Amniotic epithelial cell (primary cell): ENCODE results near the gene EIF2S3.
"Not testable (repeated sequence)": the region's sequence is repeated elsewhere in the genome, so short reads cannot be mapped to it uniquely, and the experiment has no call there.

Experiments
- DNase-seq: peaks from one replicate; pipeline ENCODE4 v3.0.0-alpha.2; 2010; ENCODE audit warnings: low read depth

The EIF2S3 gene

DNA sequence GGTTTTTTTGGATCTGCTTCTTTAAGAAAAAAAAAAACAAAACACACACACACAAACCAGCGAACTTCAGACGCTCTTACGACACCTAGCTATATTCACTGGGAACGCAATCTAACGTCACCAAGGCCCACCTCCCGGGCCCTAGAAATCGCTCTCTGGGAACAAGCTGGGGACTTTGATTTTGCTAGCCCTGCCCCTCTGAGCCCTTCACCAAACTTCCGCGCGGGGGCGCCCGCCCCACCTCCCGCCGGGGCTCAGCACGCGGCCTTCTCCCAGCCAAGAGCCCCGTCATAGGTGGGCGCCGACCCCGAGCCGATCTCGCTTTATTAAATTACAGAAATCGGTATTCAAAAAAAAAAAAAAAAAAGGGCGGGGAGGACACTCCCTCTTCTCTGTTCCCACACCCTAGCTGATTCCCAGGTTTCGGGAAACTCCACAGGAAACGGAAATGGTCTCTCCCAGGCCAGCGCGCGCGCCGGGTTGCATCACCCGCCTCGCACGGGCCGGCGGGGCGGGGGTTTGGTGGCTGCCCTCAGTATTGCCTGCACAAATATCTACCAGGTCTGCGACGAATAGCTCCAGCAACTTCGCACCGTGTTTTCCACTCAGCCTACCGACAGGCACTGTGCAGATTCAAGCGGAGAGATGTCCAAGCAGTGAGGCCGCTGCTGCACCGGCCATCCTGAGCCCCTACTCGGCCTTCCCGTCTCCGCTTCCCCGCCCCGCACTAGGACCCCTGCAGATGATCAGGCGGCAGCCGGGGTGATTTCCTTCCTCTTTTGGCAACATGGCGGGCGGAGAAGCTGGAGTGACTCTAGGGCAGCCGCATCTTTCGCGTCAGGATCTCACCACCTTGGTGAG, at the start of gene EIF2S3:
EIF2S3 (plus strand) TSS at position 775 of the 861 bp plus-strand sequence; CDS start at position 788, 13 bp downstream.
- DNase-seq: peak; percentile 95

DNA sequence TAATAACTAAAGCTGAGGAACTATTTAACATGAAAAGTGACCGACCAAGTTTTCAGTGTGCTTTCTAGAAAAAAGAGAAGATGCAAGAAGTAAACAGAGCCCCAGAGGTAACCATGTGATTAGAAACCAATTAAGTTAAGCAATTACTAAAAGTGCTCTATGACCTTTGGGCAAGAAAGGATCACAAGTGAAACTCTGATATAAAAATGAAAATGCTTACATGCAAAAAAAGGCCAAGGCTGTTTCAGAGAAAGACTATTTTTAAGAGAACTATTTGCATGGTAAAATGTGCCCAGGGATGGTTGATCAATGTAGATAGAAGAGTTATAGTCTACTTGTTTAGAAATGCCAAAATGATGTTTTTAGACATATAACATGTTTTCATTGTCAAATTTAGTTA, 49.7 kb upstream of the EIF2S3 start:
- no peak for DNase-seq

DNA sequence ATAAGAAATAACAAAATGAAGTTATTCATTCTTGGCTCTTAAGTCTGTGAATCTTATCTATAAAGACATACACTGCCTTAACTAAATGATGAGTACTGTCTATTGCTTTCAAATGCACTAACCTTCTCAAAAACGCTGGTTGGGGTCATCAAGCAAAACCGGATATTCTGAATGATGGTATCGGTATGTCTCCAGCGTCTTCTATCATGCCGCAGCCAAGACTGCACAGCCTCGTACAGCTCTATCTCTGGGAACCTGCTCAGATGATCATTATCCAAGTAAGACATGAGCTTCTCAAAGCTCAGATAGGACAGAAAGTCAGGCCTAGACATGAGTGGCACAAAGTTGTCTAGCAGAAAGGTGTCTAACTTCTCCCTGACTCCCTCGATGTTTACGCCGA, 48.9 kb upstream of the EIF2S3 start:
- DNase-seq: no peak

DNA sequence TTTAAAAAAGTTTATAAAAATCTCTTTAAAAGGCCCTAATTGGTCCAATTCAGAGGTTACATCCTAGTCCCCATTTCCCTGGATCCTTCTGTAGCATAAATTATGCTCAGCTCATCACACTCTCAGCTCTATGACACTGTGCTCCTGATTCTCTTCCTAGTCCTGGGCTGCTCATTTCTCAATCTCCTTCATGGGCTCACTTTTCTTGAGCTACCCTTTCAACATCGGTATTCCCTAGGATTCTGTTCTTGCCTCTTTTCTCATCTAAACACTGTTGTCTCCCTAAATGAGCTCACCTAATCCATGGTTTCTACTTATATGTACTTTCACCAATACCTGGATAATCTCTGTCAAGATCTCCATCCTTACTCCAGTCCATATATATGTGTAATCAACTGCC, 42.5 kb upstream of the EIF2S3 start:
- DNase-seq: no peak

DNA sequence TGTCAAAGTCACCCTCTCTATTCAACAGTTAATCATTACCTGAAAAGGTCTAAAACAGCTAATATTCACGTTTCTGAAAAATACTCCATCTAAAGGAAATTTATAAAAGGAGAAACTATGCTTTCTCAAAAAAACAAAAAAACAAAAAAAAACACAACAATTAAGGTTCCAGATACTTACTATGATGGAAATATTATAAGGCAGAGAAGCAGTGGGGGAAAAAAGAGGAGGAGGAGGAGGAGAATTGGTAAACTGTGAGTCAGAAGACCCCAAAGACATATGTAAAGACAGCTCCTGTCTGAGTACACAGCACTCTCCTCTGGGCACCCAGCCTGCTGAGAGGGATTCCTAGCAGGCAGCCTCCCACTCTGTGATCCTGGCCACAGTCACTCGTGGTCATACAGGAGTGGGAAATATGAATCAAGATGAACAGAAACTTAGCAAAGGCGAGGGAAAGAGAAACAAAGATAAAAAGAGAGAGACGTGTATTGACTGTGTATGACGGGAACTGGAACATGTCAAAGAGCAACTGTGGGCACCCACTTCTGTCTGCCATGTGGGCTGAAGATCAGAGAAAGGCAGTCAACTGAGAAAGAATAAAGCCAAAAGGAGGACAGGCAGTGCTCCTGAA, 40.3 kb upstream of the EIF2S3 start:
- DNase-seq: peak; percentile 17

DNA sequence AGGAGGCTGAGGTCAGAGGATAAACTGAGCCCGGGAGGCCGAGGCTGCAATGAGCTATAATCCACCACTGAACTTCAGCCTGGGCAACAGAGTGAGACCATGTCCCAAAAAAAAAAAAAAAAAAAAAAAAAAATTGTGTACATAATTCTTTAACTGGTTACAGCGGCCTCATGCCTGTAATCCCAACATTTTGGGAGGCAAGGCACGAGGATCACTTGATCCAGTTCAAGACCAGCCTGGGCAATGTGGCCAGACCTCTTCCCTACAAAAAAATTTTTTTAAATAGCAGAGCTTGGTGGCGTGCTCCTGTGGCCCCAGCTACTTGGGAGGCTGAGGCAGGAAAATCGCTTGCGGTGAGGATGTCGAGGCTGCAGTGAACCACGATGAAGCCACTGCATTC, 37.1 kb upstream of the EIF2S3 start:
- no peak for DNase-seq

DNA sequence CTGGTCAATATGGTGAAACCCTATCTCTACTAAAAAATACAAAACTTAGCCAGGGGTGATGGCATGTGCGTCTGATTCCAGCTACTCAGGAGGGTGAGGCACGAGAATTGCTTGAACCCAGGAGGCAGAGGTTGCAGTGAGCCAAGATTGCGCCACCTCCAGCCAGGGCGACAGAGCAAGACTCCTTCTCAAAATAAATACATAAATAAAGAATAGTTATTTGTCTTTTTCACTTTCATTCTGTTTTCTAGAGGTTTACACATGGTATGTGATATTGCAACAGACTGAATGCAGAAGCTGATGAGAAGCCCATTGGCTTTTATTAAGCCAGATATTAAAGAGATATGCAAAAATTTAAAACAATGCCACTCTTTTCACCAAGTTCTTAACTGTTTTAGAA, 35.9 kb upstream of the EIF2S3 start:
- peak; percentile 22 for DNase-seq

DNA sequence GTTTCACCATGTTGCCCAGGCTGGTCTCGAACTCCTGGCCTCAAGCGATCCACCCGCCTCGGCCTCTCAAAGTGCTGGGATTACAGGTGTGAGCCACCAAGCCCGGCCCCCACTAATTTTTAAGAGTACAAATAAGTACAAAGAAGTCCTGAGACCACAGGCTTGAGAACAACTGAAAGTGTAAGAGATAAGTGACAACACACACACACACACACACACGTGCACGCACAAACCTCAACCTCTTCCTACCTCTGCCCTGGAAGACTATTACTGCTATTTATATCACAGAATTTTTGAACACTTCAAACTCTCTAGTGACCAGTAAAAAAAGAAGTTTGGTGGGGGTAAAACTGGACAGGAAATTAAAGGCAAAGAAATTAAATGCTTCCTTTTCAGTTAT, 35.3 kb upstream of the EIF2S3 start:
- no peak for DNase-seq

DNA sequence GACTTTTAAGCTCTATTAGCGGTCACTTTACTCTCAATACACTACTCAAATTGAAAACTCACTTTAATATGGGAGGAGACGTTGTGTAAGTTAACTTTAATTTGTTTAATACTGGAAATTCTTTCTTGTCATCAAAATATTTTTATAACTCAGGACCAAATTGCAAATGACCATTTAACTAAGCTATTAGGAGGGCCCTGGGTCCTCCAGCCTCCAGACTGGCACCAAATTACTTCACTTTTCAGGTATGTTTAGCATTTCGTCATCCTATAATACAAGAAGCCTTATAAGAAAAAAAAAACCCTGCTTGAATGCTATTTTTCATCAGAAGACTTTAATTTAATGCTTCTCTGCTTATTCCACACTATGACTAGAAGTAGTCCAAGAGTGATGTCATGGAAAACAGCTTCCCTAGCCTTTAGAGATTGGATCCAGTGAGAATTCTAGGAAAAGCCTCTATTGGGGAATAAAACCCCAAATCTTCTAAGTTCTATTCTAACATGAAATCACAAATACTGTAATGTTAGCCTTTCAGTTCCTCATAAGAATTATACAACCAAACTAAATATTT, 34.4 kb upstream of the EIF2S3 start:
- peak; percentile 40 for DNase-seq

DNA sequence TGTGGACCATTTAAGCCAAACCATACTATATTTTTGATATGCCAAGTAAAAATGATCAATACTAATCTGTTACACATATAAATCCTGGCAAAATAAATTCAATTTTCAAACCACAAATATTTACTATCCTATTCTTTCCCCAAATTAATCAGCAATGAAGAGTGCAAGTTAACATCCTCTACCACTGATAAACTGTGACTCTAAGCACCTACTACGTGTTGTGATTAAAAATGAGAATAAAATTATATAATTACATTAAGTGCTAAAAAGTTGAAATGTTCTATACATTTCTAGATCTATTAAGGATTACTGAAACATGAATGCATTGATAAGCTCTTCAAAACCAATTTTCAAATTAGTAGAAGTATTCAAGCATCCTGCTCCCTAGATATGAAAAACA, 31.2 kb upstream of the EIF2S3 start:
- no peak for DNase-seq

DNA sequence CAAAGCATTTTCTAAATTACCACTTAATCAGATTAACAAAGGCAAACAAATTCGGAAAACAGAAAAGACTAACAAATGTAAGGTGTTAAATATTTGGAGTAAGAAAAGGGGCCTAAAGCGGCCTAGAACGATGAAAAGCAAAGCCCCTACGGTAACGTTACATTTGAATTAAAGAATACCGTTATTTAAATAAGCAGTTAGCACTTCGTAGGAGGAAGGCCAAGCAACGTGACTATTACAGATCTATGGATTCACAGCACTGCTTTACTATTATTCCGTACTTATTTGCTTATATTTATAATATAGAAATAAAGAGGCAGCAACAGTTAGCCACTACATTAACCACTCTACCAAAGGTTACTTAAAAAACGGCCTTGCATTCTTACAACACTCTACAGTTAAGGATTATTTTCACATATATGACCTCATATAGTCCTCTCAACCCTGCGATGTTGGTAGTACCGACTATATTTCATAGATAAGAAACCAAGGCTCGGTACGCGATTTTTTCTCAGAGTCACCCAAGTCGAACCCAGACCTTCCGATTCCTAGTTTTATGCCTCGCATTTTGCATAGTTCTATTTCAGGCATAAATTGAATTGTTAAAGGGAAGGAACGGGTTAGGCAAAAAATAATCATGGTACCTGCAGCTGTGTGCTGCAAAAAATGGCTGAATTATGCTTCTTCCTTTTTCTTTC, 30.6 kb upstream of the EIF2S3 start:
- peak; percentile 58 for DNase-seq

DNA sequence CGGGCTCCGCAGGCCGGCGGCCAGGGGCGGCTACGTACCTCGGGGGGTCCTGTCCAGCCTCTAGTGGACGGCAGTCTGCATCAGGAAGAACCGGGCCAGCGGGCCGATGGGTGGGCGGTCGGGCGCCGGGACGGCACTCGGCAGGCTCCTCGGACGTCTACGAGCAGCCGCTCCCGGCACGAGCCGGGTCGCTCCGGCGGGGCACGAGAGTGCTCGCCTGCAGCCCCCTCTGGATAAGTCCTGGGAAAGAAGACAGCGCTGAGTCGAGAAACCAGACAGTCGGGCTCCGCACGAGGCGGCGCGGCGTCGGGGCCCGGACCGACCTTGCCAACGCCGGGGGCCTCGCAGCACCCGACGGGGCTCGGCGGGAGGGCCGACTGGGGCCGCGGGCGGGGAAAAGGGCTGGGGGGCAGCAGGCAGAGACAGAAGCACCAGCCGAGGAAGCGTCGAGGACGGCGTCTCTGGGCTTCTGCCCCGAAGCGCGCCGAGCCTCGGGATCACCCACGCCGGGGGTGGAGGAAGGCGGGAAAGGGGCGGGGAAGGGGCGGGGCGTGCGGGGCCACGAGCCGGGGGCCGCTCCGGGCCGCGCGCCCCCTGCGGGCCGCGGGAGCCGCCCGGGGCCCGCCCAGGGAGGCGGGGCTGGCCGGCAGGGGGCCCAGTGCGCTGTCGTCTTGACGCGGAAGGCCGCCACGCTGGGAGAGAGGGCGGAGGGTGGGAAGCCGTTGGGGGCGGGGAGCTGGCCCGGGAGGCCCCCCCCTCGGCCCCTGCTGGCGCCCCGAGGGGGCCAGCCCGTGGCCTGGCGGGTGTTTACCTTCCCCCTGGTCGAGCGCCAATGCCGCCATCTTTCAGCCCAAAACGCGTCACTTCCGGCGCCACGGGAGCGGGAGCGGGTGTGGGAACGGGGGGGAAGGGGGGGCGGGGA, 29.7 kb upstream of the EIF2S3 start:
- peak; percentile 88 for DNase-seq

DNA sequence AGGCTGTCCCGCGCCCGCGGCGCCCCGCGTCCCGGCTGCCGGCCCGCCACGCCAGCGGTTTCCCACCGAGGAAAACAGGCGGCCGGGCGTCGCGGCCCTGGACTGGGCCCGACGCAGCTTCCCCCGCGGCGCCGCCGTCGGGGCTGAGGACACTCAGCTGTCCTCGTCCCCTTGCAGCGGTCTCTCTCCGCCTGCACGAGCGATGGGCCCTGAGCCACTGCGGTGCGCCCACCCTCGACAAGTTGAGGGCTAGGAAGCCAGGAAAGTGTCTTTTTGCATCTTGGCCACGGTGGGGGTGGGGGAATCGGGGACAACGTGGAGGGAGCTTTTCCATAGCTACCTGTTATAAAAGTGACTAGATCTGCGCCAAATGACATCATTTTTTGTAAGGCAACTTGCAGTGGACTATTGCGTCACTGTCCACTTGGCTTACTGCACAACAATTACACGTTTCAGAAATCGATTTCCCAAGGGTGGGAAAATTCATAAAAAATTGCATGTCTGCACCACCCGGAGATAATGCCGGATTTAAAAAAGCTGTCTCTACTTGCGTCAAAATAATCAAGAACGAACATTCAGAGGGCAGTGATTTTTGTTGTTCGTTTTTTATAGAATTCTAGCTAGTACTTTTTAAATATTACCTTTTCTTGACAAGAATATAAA, 28.9 kb upstream of the EIF2S3 start:
- DNase-seq: peak; percentile 69

DNA sequence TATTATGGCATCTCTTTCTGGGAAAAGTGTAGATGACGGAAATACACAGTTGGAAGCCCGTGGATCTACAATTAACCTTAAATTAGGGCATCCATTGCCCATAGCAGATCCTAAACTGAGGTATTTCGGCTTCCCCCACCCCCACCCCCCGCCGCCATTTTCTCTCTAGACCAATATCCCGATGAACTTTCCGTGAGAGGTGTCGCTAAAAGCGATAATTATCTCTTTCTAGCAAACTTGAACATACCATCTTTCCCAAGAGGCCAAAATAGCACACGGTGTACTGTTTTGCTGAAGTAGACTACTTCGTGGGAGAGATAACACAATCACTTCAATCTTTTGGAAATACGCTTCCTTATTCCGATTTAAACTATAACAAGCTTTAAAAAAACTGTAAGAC, 28.3 kb upstream of the EIF2S3 start:
- peak; percentile 45 for DNase-seq

DNA sequence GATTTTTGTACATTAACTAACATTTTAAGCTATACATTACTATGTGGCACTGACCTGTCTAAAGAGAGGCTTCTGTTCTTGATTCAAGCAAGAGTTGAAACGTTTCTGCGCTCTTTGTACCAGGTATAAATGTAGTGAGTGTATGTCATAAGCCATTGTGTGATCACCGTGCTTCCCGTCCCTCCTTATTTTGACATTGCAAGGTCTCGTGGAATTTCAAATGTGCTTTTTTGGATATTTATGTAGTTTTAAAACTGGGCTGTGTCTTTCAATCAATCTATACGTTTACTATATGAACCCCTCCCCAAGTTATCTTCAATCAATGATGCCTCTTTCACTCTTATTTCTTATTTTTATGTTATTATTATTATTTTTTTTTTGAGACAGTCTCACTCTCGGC, 27.7 kb upstream of the EIF2S3 start, which contains the start of gene KLHL15:
KLHL15 (minus strand) TSS at position 101 of the 400 bp plus-strand sequence. CDS start 20,493 bp downstream, outside the sequence.
- DNase-seq: no peak

DNA sequence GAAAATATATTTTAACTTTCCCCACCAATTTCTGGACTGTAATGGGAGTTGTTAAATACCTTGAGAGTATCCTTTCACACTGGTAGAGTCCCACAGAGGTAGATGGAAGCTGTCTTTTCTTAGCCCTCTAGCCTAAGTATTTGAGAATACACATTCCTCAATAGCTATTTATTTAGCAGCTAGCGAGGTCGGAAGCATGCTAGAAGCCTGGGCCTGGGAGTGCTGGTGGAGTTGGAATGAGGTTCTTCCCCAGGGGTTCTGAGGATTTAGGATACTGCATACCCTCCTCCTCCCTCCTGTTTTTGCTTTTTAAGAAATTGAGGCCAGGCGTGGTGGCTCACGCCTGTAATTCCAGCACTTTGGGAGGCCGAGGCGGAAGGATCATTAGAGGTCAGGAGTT, 26.8 kb upstream of the EIF2S3 start:
- DNase-seq: no peak

DNA sequence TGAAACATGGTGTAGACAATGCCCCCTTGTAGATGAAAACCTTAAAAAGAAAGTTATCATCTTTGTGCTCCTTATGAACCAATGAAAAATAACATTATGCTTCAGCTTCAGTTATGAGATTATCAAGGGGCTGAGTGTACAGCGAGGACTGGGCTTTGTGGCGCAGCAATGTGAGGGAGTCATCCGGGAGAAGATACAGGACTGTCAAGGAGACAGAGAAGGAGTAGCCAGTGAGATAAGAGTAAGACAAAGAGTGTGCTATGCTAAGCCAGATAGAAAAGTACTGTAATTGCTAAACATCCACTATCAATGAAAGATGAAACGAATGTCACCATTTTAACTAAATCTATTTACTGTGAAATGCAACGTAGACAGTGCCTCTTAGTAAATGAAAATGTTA, 24.2 kb upstream of the EIF2S3 start:
- DNase-seq: peak; percentile 65

DNA sequence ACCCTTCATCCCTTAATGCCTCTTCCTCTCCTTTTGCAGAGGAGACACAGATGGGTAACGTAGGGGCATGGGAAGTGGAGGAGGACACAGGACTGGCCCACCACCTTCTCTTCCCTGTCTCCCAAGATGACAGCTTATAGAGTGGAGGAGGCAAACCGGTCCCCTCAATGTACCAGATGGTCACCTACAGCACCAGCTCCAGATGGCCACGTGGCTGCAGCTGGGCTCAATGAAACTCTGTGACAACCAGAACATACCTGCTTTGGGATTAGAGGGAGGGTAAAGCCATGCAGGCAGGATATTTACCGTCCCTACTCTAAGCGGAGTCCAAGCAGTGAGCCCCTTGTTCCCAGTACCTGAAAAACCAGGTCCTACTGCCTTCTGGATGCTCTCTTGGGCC, 20.3 kb upstream of the EIF2S3 start:
- no peak for DNase-seq

DNA sequence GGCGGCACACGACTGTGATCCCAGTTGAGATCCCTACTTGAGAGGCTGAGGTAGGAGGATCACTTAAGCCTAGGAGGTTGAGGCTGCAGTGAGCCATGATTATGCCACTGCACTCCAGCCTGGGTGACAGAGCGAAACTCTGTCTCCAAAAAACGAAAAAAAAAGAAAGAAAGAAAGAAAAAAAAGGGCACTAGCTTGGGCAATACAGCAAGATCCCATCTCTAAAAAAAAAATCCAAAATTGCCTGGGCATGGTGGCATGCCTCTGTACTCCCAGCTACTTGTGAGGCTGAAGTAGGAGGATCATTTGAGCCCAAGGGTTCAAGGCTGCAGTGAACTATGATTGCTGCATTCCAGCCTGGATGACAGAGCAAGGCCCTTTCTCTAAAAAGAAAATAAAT, 17.0 kb upstream of the EIF2S3 start:
- no peak for DNase-seq

DNA sequence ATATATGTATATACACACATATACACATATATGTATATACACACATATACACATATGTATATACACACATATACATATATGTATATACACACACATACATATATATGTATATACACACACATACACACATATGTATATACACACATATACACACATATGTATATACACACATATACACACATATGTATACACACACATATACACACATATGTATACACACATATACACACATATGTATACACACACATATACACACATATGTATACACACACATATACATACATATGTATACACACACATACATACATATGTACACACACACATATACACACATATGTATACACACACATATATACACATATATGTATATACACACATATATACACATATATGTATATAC, 8.7 kb upstream of the EIF2S3 start:
- DNase-seq: not testable (repeated sequence)

DNA sequence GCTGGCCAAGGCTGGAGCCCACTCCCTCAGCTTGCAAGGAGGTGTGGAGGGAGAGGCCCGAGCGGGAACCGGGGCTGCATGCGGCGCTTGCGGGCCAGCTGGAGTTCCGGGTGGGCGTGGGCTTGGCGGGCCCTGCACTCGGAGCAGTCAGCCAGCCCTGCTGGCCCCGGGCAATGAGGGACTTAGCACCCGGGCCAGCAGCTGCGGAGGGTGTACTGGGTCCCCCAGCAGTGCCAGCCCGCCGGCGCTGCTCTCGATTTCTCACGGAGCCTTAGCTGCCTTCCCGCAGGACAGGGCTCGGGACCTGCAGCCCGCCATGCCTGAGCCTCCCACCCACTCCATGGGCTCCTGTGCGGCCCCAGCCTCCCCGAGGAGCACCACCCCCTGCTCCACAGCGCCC, 5.1 kb upstream of the EIF2S3 start:
- not testable (repeated sequence) for DNase-seq
